Keratinocyte (primary cell): ENCODE results near the gene CDHR1. TPM values are rescaled to one million over a fixed set of nuclear protein-coding genes. Genes with fewer than 3 reads are reported as not detected.

Experiments
- DNase-seq: peaks from one replicate; pipeline ENCODE4 v3.0.0-alpha.2; 2011; ENCODE audit warnings: low read depth, missing footprints, low spot score
- FAIRE-seq: peaks from 2 replicates; lab custom pipeline; 2011; peaks lifted over from hg19 to GRCh38; lab: Jason Lieb, UNC
- H2AFZ ChIP-seq: 2 replicates; pipeline ENCODE4 v1.6.0; 2012; ENCODE audit warnings: low read length, control low read depth, inconsistent platforms; ENCODE audit not compliant: control insufficient read depth
- H3K27ac ChIP-seq: 2 replicates; pipeline ENCODE4 v1.5.1; 2011; ENCODE audit warnings: low read length; ENCODE audit not compliant: control insufficient read depth, insufficient read depth
- H3K27me3 ChIP-seq: 3 replicates; pipeline ENCODE4 v1.6.0; 2011; ENCODE audit warnings: low read length; ENCODE audit not compliant: control insufficient read depth, insufficient read depth; ENCODE audit errors: extremely low read depth
- H3K36me3 ChIP-seq, 2 experiments: 2 replicates in 1 of 2; 3 replicates in 1 of 2; pipeline ENCODE4 v1.5.1; 2011; ENCODE audit warnings: low read length in 2 of 2, mild to moderate bottlenecking in 1 of 2; ENCODE audit not compliant: control insufficient read depth in 2 of 2, insufficient read depth in 2 of 2; ENCODE audit errors: extremely low read depth in 1 of 2
- H3K4me1 ChIP-seq: 3 replicates; pipeline ENCODE4 v1.5.1; 2011; ENCODE audit warnings: low read length; ENCODE audit not compliant: control insufficient read depth, insufficient read depth; ENCODE audit errors: extremely low read depth
- H3K4me2 ChIP-seq: 3 replicates; pipeline ENCODE4 v1.6.0; 2011; ENCODE audit warnings: low read depth, low read length; ENCODE audit not compliant: control insufficient read depth, insufficient read depth; ENCODE audit errors: extremely low read depth
- H3K4me3 ChIP-seq, 3 experiments: fragments of 200-600 bp in 1 of 3; sonication (generic) in 1 of 3; 2 replicates in 2 of 3; 3 replicates in 1 of 3; pipeline ENCODE4 v1.5.1; 2011 to 2016; ENCODE audit warnings: low read length in 3 of 3, mild to moderate bottlenecking in 3 of 3, control low read depth in 2 of 3, inconsistent platforms in 1 of 3, low read depth in 1 of 3, mixed read lengths in 1 of 3, mixed run types in 1 of 3, moderate library complexity in 1 of 3; ENCODE audit not compliant: control insufficient read depth in 2 of 3, insufficient read depth in 2 of 3; ENCODE audit errors: extremely low read depth in 1 of 3
- H3K79me2 ChIP-seq: 2 replicates; pipeline ENCODE4 v1.6.0; 2012; ENCODE audit warnings: low read length; ENCODE audit not compliant: control insufficient read depth, insufficient read depth
- H3K9ac ChIP-seq: 3 replicates; pipeline ENCODE4 v1.6.0; 2011; ENCODE audit warnings: low read length; ENCODE audit not compliant: control insufficient read depth, insufficient read depth; ENCODE audit errors: extremely low read depth
- H3K9me1 ChIP-seq: 3 replicates; pipeline ENCODE4 v1.6.0; 2011; ENCODE audit warnings: low read length; ENCODE audit not compliant: control insufficient read depth, insufficient read depth; ENCODE audit errors: extremely low read depth
- H3K9me3 ChIP-seq: 2 replicates; pipeline ENCODE4 v1.5.1; 2012; ENCODE audit warnings: low read depth, low read length; ENCODE audit not compliant: control insufficient read depth
- H4K20me1 ChIP-seq: 3 replicates; pipeline ENCODE4 v1.6.0; 2011; ENCODE audit warnings: low read length; ENCODE audit not compliant: control insufficient read depth, insufficient read depth; ENCODE audit errors: extremely low read depth
- CTCF ChIP-seq, 3 experiments: IDR thresholded peaks in 1 of 3; conservative IDR thresholded peaks in 1 of 3; optimal IDR thresholded peaks in 1 of 3; 2 replicates in 2 of 3; 3 replicates in 1 of 3; pipeline versions ENCODE3 to v1.5.1; 2011; ENCODE audit warnings: low read length in 3 of 3, mild to moderate bottlenecking in 3 of 3, moderate library complexity in 2 of 3, control low read depth in 1 of 3, inconsistent platforms in 1 of 3; ENCODE audit not compliant: insufficient read depth in 2 of 3; ENCODE audit errors: extremely low read depth in 1 of 3
- EZH2 ChIP-seq: IDR thresholded peaks from one replicate; pipeline ENCODE4 v1.6.1; 2012; ENCODE audit warnings: inconsistent platforms, mild to moderate bottlenecking, low read length, moderate library complexity
- dilution Hi-C: fragments of 300-500 bp; cut with MboI; formaldehyde crosslinking; loops from one replicate; pipeline ENCODE4 v1.7.0; 2020; ENCODE audit warnings: low sequenced_read_pairs; ENCODE audit not compliant: extremely low pct_ligation_motif_present
- polyA plus RNA-seq, 5 experiments: library from polyadenylated mRNA; depleted of rRNA in 3 of 5; stranded (reverse) in 3 of 5; stranded (forward) in 1 of 5; unstranded in 1 of 5; fragments of >200 nt; gene quantifications; 1 replicate in 1 of 5; 2 replicates in 3 of 5; 3 replicates in 1 of 5; pipeline versions ENCODE4 v1.2.1 to v1.2.3, GENCODE V29; 2011 to 2012; ENCODE audit warnings: missing spikeins in 2 of 5, low read depth in 1 of 5, low replicate concordance in 1 of 5

The CDHR1 gene
- polyA plus RNA-seq, 1 donor (not counting 4 experiments of a cell fraction or from before 2014, with no cell fraction given): 5.2 TPM

GRCh38 chr10:84236807-84237198, 42.5 kb downstream of the CDHR1 start:
- Histone ChIP-seq H3K27me3 (no peaks in the 10 kb centered on the region), H3K9ac (no peak overlapping the region), H3K27ac (no peak overlapping the region), H4K20me1 (no peaks in the 10 kb centered on the region), H3K9me1 (no peaks in the 10 kb centered on the region), H3K4me2 (no peak overlapping the region), H3K4me1 (no peaks in the 10 kb centered on the region), H3K4me3 (no peak overlapping the region), H3K36me3 (no peaks in the 10 kb centered on the region), H3K79me2 (no peaks in the 10 kb centered on the region), H3K9me3 (no peaks in the 10 kb centered on the region), H2AFZ (no peak overlapping the region)
- FAIRE-seq (no peak), DNase-seq (no peak)
- TF ChIP-seq EZH2: no peak
- TF ChIP-seq CTCF (optimal IDR thresholded peaks at IDR 0.05 in 1 of 3, IDR thresholded peaks at IDR 0.05 in 1 of 3, conservative IDR thresholded peaks at IDR 0.05 in 1 of 3; ENCODE audit: extremely low read depth in 1 of 3, insufficient read depth in 2 of 3, low read length in 3 of 3): no peak
- dilution Hi-C loops: no loop called here

DNA sequence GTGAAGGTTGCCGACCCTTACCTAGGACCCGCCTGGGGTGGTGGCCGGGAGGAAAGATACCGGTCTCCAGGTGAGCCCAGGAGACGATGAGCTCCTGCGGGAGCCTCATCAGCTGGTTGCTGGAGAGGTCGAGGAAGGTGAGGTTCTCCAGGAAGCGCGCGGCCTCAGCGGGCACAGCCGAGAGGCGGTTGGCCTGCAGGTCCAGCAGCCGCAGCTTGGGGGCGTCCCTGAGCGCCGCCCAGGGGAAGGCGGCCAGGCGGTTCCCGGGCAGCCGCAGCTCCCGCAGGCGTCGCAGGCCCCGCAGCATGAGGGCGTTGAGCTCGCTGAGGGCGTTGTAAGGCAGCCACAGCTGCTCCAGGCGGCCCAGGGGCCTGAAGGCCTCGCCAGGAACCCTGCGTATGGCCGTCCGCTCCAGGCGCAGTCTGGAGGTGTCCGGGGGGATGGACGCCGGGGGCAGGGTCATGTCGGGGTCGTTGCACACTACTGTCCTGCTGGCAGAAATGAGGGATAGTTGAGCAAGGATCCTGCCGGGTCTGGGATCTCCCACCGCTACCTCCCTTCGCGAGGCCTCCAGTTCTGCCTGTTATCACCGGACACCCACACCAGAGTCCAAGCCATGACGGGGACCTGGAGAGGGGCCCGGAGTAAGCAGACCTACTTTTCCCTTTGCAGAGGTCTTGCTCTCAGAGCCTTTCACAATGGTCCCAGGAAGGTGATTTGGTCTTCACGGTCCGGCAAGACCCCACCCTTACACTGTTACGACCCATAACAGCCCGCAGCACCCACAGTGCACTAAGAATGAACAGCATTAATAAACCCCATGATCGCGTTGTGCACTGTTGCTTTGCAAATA, 43.1 kb downstream of the CDHR1 start:
- no peaks in the 10 kb centered on the region for H4K20me1 ChIP-seq
- no peaks in the 10 kb centered on the region for H3K4me1 ChIP-seq
- H3K79me2 ChIP-seq: no peaks in the 10 kb centered on the region
- H2AFZ ChIP-seq: no peak overlapping the region
- H3K9me3 ChIP-seq: no peaks in the 10 kb centered on the region
- H3K4me3 ChIP-seq: no peak overlapping the region
- TF ChIP-seq EZH2 (no peak), CTCF (optimal IDR thresholded peaks at IDR 0.05 in 1 of 3, IDR thresholded peaks at IDR 0.05 in 1 of 3, conservative IDR thresholded peaks at IDR 0.05 in 1 of 3; ENCODE audit: extremely low read depth in 1 of 3, insufficient read depth in 2 of 3, low read length in 3 of 3) (peak in 2 of 3 experiments; percentile 4 to 15)
- H3K27ac ChIP-seq: no peak overlapping the region
- no peak for DNase-seq
- H3K4me2 ChIP-seq: no peak overlapping the region
- H3K27me3 ChIP-seq: no peaks in the 10 kb centered on the region
- H3K9me1 ChIP-seq: no peaks in the 10 kb centered on the region
- dilution Hi-C loops: no loop called here
- no peak for FAIRE-seq
- H3K36me3 ChIP-seq: no peaks in the 10 kb centered on the region
- no peak overlapping the region for H3K9ac ChIP-seq
